ENCODE results near the gene VPS51.

Gene VPS51

DNA sequence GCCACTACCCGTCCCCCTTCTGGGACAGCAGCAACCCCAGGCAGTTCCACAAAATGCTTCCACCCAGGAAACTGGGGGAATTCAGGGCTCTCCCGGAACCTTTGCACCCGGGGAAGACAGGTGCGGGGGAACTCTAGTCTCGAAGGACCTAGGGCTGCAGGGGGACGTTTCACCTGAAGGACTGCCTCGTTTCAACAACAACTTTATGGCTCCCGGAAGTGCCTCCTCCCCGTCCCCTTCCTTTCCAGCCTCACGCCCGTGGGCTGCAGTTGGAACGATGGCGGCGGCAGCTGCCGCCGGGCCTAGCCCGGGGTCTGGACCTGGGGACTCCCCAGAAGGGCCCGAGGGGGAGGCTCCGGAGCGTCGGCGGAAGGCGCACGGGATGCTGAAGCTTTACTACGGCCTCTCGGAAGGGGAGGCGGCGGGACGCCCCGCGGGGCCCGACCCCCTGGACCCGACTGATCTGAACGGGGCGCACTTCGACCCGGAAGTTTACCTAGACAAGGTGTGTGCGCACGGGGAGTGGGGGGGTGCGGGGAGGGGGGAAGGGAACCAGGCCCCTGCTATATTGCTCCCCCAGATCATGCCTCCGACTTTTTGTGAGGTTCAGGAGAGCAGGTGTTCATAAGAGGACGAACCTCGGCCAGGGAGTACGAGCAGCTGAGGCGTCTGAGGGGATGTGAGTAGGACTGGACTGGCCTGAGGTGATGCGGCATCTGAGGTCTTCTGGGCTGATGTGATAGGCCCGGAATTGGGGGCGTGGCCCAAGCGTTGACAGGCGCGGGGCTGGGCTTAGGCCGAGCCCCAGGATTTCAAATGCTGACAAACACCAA, at the start of gene VPS51:
TSS of gene VPS51 (plus strand) at position 241 of the 833 bp plus-strand sequence. CDS start at position 278, 37 bp downstream.
- Histone ChIP-seq H3K36me3 (ENCODE audit: control insufficient read depth, insufficient read depth, low read length) (no peaks in the 10 kb centered on the region; the same call in 1 of the 2 replicates), H3K4me3 (ENCODE audit: low read length) (peak within 1 kb of the TSS; percentile 75; the same call in 1 of the 2 replicates), H3K27me3 (ENCODE audit: control insufficient read depth, insufficient read depth, low read length) (no peaks in the 10 kb centered on the region), H3K9me3 (ENCODE audit: control insufficient read depth, insufficient read depth, low read length) (no peaks in the 10 kb centered on the region), H3K27ac (ENCODE audit: low read length) (no peak within 1 kb of the TSS), H3K4me1 (ENCODE audit: control insufficient read depth, insufficient read depth, low read length) (no peaks in the 10 kb centered on the region; the same call in 1 of the 2 replicates)
- no peak for DNase-seq (ENCODE audit: low read depth, low spot score)
- no CpG with 5 or more reads among the region's 52 CpGs for WGBS (ENCODE audit: insufficient coverage, insufficient read length)

DNA sequence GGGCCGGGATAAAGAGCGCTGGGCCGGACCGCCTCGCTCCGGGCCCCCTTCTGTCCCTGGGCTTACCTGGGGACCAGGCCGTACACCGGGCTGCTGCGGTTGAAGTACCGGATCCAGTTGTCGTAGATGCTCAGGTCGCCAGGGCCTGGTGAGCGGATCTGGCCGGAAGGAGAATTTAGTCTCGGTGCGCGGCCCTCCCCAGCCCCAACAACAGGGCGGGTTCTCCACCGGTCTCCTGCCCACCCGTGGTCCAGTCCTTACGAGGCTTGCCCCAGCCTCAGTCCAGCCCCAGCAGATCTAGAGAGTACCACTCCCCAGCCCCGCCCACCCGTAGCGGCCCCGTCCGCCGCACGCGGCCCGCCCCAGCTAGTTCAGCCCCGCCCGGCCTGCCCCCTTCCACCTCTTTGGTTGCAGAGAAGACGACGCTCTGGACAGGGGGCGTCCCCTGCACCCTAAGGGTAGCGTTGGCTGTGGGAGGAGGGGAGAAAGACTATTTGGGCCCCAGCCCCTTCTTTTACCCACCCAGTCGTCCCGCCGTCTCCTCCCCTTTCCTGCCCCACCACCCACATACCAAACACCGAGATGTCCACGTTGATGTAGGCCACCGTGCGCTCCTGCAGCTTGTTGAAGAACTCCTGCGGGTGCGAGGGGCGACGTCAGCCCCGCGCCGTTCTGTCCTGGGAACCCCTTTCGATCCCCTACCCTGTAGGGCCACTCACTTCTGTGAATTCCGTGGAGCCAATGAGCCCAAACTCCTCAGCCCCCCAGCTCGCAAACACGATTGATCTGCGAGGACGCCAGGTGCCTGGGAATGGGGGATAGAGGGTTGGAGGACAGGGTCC, 48.2 kb upstream of the VPS51 start:
- Histone ChIP-seq H3K9me3 (ENCODE audit: control insufficient read depth, insufficient read depth, low read length) (no peaks in the 10 kb centered on the region), H3K27ac (ENCODE audit: low read length) (no peak overlapping the region), H3K4me1 (ENCODE audit: control insufficient read depth, insufficient read depth, low read length) (no peaks in the 10 kb centered on the region), H3K36me3 (ENCODE audit: control insufficient read depth, insufficient read depth, low read length) (peaks cover 20% of the 10 kb centered on the region), H3K27me3 (ENCODE audit: control insufficient read depth, insufficient read depth, low read length) (no peaks in the 10 kb centered on the region; the same call in 1 of the 2 replicates), H3K4me3 (ENCODE audit: low read length) (no peak overlapping the region)
- no peak for DNase-seq (ENCODE audit: low read depth, low spot score)
- WGBS (ENCODE audit: insufficient coverage, insufficient read length): no CpG with 5 or more reads among the region's 56 CpGs

DNA sequence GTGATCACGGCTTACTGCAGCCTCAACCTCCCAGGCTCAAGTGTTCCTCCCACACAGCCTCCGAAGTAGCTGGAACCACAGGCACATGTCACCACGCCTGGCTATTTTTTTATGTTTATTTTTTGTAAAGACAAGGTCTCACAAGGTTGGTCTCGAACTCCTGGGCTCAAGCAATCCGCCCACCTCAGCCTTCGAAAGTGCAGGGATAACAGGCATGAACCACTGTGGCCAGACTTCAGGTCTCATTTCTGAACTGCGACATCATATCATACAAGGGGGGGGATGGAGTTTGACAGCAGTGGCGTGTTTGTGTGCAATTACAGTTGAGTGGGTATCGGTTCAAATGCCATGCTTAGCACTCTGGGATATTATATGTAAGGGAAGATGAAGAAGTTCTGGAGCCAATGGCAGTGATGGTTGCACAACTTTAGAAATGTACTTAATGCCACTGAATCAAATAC, 44.6 kb upstream of the VPS51 start:
- H3K4me1 ChIP-seq (ENCODE audit: control insufficient read depth, insufficient read depth, low read length): no peaks in the 10 kb centered on the region
- no peaks in the 10 kb centered on the region for H3K9me3 ChIP-seq (ENCODE audit: control insufficient read depth, insufficient read depth, low read length)
- DNase-seq (ENCODE audit: low read depth, low spot score): no peak
- no peak overlapping the region for H3K27ac ChIP-seq (ENCODE audit: low read length)
- no peaks in the 10 kb centered on the region for H3K27me3 ChIP-seq (ENCODE audit: control insufficient read depth, insufficient read depth, low read length)
- no CpG with 5 or more reads among the region's 9 CpGs for WGBS (ENCODE audit: insufficient coverage, insufficient read length)
- no peak overlapping the region for H3K4me3 ChIP-seq (ENCODE audit: low read length)
- H3K36me3 ChIP-seq (ENCODE audit: control insufficient read depth, insufficient read depth, low read length): no peaks in the 10 kb centered on the region

DNA sequence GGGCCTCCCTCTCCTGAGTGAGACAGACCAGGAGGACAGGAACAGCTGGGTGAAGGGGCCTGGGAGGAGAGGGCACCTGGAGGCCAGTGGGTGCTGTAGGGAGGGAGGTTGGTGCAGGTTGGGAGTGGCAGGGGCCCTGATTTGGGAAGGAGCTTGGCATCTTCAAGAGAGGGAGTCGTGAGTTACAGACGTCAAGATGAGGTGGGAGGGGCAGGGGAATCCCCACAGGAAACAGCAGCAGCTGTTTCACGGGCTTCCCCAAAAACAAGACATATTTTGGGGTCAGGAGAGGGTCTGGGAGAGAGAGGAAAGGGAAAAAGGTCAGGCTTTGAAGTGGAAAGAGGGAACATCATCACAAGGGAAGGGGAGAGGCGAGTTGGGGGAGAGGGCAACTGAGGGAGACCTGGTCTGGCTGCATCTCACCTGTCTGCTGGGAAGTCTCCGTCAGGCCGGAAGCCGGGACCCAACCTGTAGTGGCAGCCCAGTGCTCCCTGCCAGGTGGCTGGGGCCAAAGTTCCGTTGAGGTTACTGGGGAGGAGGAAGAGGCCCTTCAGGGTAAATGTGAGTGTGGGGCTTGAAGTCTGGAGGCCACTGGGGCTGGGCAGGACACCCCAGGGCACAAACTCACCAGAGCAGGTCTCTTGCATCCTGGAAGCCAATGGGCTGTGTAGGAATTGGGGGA, 42.0 kb upstream of the VPS51 start:
- no peak overlapping the region for H3K27ac ChIP-seq (ENCODE audit: low read length)
- H3K36me3 ChIP-seq (ENCODE audit: control insufficient read depth, insufficient read depth, low read length): no peaks in the 10 kb centered on the region
- H3K27me3 ChIP-seq (ENCODE audit: control insufficient read depth, insufficient read depth, low read length): no peaks in the 10 kb centered on the region
- DNase-seq (ENCODE audit: low read depth, low spot score): no peak
- no peaks in the 10 kb centered on the region for H3K4me1 ChIP-seq (ENCODE audit: control insufficient read depth, insufficient read depth, low read length)
- H3K4me3 ChIP-seq (ENCODE audit: low read length): no peak overlapping the region
- H3K9me3 ChIP-seq (ENCODE audit: control insufficient read depth, insufficient read depth, low read length): no peaks in the 10 kb centered on the region
- no CpG with 5 or more reads among the region's 8 CpGs for WGBS (ENCODE audit: insufficient coverage, insufficient read length)

DNA sequence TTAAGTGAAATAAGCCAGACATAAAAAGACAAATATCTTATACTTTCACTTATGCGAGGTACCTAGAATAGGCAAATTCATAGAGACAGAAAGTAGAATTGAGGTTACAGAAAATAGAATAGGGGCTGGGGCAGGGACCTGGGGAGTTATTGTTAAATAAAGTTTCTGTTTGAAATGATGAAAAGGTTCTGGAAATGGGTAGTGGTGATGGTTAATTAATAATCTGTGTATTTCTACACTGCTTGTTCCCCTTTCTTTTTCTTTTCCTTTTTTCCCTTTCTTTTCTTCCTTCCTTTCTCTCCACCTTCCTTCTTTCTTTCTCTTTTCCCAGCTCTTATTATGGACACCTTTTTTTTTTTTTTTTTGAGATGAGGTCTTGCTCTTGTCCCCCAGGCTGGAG, 40.5 kb upstream of the VPS51 start:
- WGBS (ENCODE audit: insufficient coverage, insufficient read length): no CpG with 5 or more reads among the region's 1 CpG
- Histone ChIP-seq H3K27ac (ENCODE audit: low read length) (no peak overlapping the region), H3K4me3 (ENCODE audit: low read length) (no peak overlapping the region), H3K9me3 (ENCODE audit: control insufficient read depth, insufficient read depth, low read length) (no peaks in the 10 kb centered on the region), H3K27me3 (ENCODE audit: control insufficient read depth, insufficient read depth, low read length) (no peaks in the 10 kb centered on the region), H3K4me1 (ENCODE audit: control insufficient read depth, insufficient read depth, low read length) (no peaks in the 10 kb centered on the region), H3K36me3 (ENCODE audit: control insufficient read depth, insufficient read depth, low read length) (no peaks in the 10 kb centered on the region)
- DNase-seq (ENCODE audit: low read depth, low spot score): no peak

DNA sequence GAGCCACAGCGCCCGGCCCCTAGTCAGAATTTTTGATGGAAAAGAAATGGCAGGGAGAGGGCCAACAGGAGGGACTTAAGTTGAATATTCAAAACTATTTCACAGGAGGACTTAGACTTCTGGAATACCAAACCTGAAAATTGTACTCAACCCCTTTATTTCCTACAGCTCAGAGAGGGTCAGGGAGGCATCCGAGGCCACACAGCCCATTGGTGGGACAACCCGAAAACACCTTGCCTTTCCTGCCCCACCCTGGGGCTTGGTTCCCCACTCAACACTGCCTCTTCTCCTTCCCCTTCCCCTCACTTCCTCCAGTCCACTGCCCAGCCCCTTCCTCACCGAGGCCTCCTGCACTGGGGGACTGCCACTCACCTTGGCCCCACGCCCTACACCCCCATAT, 39.0 kb upstream of the VPS51 start:
- no peak overlapping the region for H3K27ac ChIP-seq (ENCODE audit: low read length)
- H3K4me3 ChIP-seq (ENCODE audit: low read length): no peak overlapping the region
- no peaks in the 10 kb centered on the region for H3K27me3 ChIP-seq (ENCODE audit: control insufficient read depth, insufficient read depth, low read length)
- no peaks in the 10 kb centered on the region for H3K9me3 ChIP-seq (ENCODE audit: control insufficient read depth, insufficient read depth, low read length)
- no CpG with 5 or more reads among the region's 6 CpGs for WGBS (ENCODE audit: insufficient coverage, insufficient read length)
- no peaks in the 10 kb centered on the region for H3K36me3 ChIP-seq (ENCODE audit: control insufficient read depth, insufficient read depth, low read length)
- no peak for DNase-seq (ENCODE audit: low read depth, low spot score)
- H3K4me1 ChIP-seq (ENCODE audit: control insufficient read depth, insufficient read depth, low read length): no peaks in the 10 kb centered on the region

DNA sequence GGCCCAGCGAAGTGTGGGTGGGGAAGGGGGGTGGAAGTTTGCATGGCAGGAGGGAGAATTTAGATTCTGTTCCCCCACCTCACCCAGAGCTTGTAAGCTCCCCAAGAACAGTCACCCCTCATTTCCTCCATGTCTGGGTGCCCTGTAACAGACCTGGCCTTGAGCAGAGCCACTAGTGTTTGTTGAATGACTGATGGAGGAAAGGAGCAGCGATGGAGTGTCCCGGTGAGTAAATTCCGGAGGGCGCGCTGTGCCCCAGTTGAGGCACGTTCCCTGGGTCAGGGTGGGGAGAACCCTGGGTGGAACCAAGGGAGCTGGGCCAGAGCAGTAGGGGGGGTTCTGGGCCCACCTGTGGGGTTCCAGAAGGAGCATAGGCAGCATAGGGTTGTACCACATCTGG, 38.5 kb upstream of the VPS51 start:
- no peak overlapping the region for H3K4me3 ChIP-seq (ENCODE audit: low read length)
- no CpG with 5 or more reads among the region's 7 CpGs for WGBS (ENCODE audit: insufficient coverage, insufficient read length)
- no peak overlapping the region for H3K27ac ChIP-seq (ENCODE audit: low read length)
- no peaks in the 10 kb centered on the region for H3K9me3 ChIP-seq (ENCODE audit: control insufficient read depth, insufficient read depth, low read length)
- no peaks in the 10 kb centered on the region for H3K36me3 ChIP-seq (ENCODE audit: control insufficient read depth, insufficient read depth, low read length)
- no peaks in the 10 kb centered on the region for H3K27me3 ChIP-seq (ENCODE audit: control insufficient read depth, insufficient read depth, low read length)
- H3K4me1 ChIP-seq (ENCODE audit: control insufficient read depth, insufficient read depth, low read length): no peaks in the 10 kb centered on the region
- no peak for DNase-seq (ENCODE audit: low read depth, low spot score)

DNA sequence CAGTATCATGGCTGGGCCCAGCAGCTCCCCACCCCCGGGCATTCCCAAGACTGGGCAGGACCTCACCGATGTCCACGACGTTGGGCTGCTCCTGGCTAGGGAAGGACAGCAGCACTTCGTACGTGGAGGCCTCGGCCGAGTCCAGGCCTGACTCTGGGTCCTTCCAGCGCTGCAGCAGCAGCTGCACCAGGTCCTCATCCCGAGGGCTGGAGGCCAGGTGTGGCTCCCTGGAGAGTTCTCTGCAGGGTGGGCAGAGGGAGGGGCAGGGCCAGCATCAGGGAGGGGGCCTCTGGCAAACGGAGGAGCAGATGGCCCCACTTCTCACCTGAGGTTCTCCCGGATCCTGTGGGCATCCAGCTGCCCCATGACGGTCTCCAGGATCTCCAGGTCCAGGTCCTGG, 38.0 kb upstream of the VPS51 start:
- WGBS (ENCODE audit: insufficient coverage, insufficient read length): no CpG with 5 or more reads among the region's 13 CpGs
- no peak overlapping the region for H3K4me3 ChIP-seq (ENCODE audit: low read length)

DNA sequence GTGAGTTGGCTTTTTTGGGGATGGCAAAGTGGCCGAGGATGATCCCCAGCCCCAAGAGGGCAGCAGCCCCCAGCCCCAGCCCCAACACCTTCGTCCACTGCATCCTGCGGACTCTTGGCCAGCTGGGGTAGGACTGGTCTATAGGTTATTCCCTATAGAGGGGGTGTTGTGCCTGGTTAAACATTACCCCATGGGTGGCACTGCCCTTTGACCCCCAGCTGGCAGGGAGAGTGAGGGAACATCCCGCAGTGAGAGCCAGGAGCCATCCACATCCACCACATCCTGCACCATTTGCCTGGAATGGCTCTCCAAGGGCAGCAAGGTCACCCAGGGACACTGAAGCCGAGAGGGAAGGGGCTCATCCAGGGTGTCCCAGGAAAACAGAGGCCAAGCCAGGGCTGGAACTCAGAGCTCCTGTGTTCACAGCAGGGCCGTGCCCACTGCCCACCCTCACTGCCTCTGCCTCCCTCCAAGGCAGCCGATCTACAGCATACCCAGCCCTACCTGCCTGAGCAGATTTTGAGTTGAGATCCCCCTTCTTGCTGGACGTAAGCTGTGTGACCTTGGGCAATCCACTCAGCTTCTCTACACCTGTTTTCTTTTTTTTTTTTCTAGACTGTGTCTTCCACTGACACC, 37.5 kb upstream of the VPS51 start, which contains the start of gene NAALADL1:
TSS of gene NAALADL1 (minus strand) at position 135 of the 636 bp plus-strand sequence. CDS start at position 103, 32 bp downstream.
- H3K4me1 ChIP-seq (ENCODE audit: control insufficient read depth, insufficient read depth, low read length): no peaks in the 10 kb centered on the region
- WGBS (ENCODE audit: insufficient coverage, insufficient read length): no CpG with 5 or more reads among the region's 8 CpGs
- no peaks in the 10 kb centered on the region for H3K36me3 ChIP-seq (ENCODE audit: control insufficient read depth, insufficient read depth, low read length)
- no peak within 1 kb of the TSS for H3K27ac ChIP-seq (ENCODE audit: low read length)
- H3K27me3 ChIP-seq (ENCODE audit: control insufficient read depth, insufficient read depth, low read length): no peaks in the 10 kb centered on the region
- no peak for DNase-seq (ENCODE audit: low read depth, low spot score)
- H3K4me3 ChIP-seq (ENCODE audit: low read length): no peak within 1 kb of the TSS
- H3K9me3 ChIP-seq (ENCODE audit: control insufficient read depth, insufficient read depth, low read length): no peaks in the 10 kb centered on the region

More for the DNA sequence above, 38.0 kb upstream of the VPS51 start:
- no peaks in the 10 kb centered on the region for H3K4me1 ChIP-seq (ENCODE audit: control insufficient read depth, insufficient read depth, low read length)
- no peaks in the 10 kb centered on the region for H3K9me3 ChIP-seq (ENCODE audit: control insufficient read depth, insufficient read depth, low read length)
- H3K27ac ChIP-seq (ENCODE audit: low read length): no peak overlapping the region
- H3K36me3 ChIP-seq (ENCODE audit: control insufficient read depth, insufficient read depth, low read length): no peaks in the 10 kb centered on the region
- DNase-seq (ENCODE audit: low read depth, low spot score): no peak
- no peaks in the 10 kb centered on the region for H3K27me3 ChIP-seq (ENCODE audit: control insufficient read depth, insufficient read depth, low read length)

All from iPS DF 6.9 (cell line).